Mucosa of descending colon (tissue), 3 donors: ENCODE data around the gene SLC1A7. TPM values are rescaled to one million over a fixed set of nuclear protein-coding genes. Genes with fewer than 3 reads are reported as not detected.

ENCODE experiments used
- ATAC-seq: fragments of 200-7000 bp; cut with Tn5 transposase; one replicate; pipeline ENCODE4 v1.9.1; 2020; ENCODE audit warnings: mild to moderate bottlenecking, moderate library complexity
- DNase-seq, 3 donors: peaks; one replicate each; pipeline ENCODE4 v3.0.0-alpha.2; 2020
- H3K36me3 ChIP-seq: fragments of 200-600 bp; one replicate; pipeline ENCODE4 v1.8.0; 2021; ENCODE audit warnings: low read depth, mild to moderate bottlenecking
- H3K4me1 ChIP-seq: fragments of 200-600 bp; one replicate; pipeline ENCODE4 v1.8.0; 2021; ENCODE audit warnings: low read depth, mild to moderate bottlenecking
- H3K4me3 ChIP-seq: fragments of 200-600 bp; one replicate; pipeline ENCODE4 v1.8.0; 2021; ENCODE audit warnings: mild to moderate bottlenecking
- H3K9me3 ChIP-seq: fragments of 200-600 bp; one replicate; pipeline ENCODE4 v1.8.0; 2021; ENCODE audit warnings: mild to moderate bottlenecking
- intact Hi-C, 2 donors: fragments of 100-400 bp; cut with DNase I in 1 of 2; cut with micrococcal nuclease in 1 of 2; formaldehyde crosslinking; loops; one replicate each; pipeline versions ENCODE4 v1.11.0 to v1.11.1; 2022; cut with DNase I, micrococcal nuclease
- total RNA-seq, 3 donors: library from RNA; stranded (reverse); fragmentation: NEBNext Ultra II Directional in 2 of 3; extraction: Animal tissue kit (Norgen Biotek cat#: 25700) in 2 of 3; gene quantifications; one replicate each; pipeline versions ENCODE4 v1.2.1 to v1.2.4, GENCODE V29; 2021 to 2023
- TF ChIP-seq, protein P1 (sequence below): fragments of 200-600 bp; IDR thresholded peaks from one replicate; pipeline ENCODE4 v1.8.0; 2022; ENCODE audit warnings: antibody characterized with exemption, mild to moderate bottlenecking
- donor health status: DM: no; HTN: no; CAD: no; lungs with moderate emphysema.
- donor health status: DM: no; HTN: no; CAD: no.
- donor health status: DM: no; HTN: yes; CAD: no.

Gene SLC1A7
- total RNA-seq, 3 donors from 2014 or later: 0.72 to 0.98 (median 0.93) TPM

DNA sequence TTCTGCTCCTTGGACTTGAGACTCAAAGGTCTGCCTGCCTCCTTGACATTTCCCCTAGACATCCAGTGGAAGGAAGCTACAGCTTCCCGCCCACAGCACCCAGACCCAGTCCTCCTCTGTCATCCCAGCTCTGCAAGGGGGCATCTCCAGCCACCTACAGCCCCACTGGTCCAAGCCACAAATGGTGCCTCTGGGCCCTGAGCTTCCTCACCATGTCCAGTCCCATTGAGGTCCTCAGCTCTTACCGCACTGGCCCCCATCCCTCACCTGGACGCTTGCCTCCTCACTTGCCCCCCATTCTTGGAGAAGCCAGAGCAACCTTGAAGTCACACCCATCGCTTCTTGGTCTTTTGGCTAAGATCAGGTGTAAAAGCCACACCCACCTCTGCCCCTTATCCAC, 67.2 kb downstream of the SLC1A7 start:
- no peak for ATAC-seq
- Histone ChIP-seq H3K4me1 (no peaks in the 10 kb centered on the region), H3K36me3 (no peaks in the 10 kb centered on the region), H3K9me3 (no peaks in the 10 kb centered on the region), H3K4me3 (no peak overlapping the region)
- DNase-seq: peak in 1 of 3 donors; percentile 20
- TF ChIP-seq, protein P1, sequence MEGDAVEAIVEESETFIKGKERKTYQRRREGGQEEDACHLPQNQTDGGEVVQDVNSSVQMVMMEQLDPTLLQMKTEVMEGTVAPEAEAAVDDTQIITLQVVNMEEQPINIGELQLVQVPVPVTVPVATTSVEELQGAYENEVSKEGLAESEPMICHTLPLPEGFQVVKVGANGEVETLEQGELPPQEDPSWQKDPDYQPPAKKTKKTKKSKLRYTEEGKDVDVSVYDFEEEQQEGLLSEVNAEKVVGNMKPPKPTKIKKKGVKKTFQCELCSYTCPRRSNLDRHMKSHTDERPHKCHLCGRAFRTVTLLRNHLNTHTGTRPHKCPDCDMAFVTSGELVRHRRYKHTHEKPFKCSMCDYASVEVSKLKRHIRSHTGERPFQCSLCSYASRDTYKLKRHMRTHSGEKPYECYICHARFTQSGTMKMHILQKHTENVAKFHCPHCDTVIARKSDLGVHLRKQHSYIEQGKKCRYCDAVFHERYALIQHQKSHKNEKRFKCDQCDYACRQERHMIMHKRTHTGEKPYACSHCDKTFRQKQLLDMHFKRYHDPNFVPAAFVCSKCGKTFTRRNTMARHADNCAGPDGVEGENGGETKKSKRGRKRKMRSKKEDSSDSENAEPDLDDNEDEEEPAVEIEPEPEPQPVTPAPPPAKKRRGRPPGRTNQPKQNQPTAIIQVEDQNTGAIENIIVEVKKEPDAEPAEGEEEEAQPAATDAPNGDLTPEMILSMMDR: no peak
- intact Hi-C loops: no loop called here

DNA sequence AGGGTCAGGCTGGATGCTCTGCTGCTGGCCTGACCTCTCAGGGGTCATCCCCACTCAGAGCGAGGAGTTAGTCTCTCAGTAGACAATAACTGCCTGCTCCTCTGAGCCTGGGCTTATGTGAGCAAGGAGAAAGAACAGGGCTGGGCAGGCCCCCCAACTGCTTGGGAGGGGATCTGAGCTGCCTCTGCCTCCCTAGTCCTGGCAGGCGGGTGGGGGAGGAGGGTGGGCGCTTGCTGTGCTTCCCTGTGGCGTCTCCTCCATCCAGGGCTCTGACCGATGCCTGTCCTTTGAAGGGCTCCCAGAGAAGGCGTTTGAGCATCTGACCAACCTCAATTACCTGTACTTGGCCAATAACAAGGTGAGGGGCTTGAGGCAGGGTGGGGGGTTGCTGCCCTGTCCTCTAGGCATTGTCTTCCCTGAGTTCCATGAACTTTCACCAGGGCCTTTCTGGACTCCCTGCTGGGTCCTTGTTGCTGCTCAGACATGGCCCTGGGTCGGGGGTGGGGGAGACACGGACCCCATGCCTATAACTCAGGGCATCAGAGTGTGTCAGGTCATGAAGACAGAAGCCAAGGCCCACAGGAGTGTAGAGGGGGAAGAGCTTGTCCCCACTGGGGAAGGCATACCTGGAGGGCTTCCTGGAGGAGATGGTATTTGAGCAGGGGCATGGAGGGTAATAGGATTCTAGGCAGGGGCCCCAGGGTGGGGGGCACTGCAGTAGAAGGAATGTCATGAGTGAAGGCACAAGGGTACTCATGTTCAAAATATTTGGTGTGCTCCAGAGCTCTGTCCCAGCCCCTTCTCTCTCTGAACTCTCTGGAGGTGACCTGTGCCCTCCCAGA, 67.9 kb downstream of the SLC1A7 start:
- intact Hi-C loops: no loop called here
- Histone ChIP-seq H3K4me1 (no peaks in the 10 kb centered on the region), H3K9me3 (no peaks in the 10 kb centered on the region), H3K4me3 (no peak overlapping the region), H3K36me3 (no peaks in the 10 kb centered on the region)
- TF ChIP-seq, protein P1: no peak
- DNase-seq (peak in 1 of 3 donors; percentile 18), ATAC-seq (no peak)

- TF ChIP-seq, protein P1: no peak
- DNase-seq: peak in 1 of 3 donors; percentile 40
- Histone ChIP-seq H3K36me3 (no peaks in the 10 kb centered on the region), H3K9me3 (no peaks in the 10 kb centered on the region), H3K4me3 (no peak overlapping the region), H3K4me1 (no peaks in the 10 kb centered on the region)
- peak; percentile 13 for ATAC-seq
- intact Hi-C loops: no loop called here
Observed at GRCh38 chr1:53073868-53074311, 68.5 kb downstream of the SLC1A7 start.

GRCh38 chr1:53073287-53073686, 69.2 kb downstream of the SLC1A7 start:
- H3K9me3 ChIP-seq: no peaks in the 10 kb centered on the region
- intact Hi-C loops: no loop called here
- H3K4me1 ChIP-seq: no peaks in the 10 kb centered on the region
- TF ChIP-seq, protein P1: no peak
- ATAC-seq: no peak
- no peak overlapping the region for H3K4me3 ChIP-seq
- no peaks in the 10 kb centered on the region for H3K36me3 ChIP-seq
- no peak for DNase-seq

GRCh38 chr1:53071915-53072314, 70.5 kb downstream of the SLC1A7 start:
- H3K4me3 ChIP-seq: no peak overlapping the region
- ATAC-seq: no peak
- H3K36me3 ChIP-seq: no peaks in the 10 kb centered on the region
- H3K4me1 ChIP-seq: no peaks in the 10 kb centered on the region
- intact Hi-C loops: no loop called here
- TF ChIP-seq, protein P1: no peak
- no peak for DNase-seq
- no peaks in the 10 kb centered on the region for H3K9me3 ChIP-seq
